MM.1S (cell line): ENCODE measurements around the gene DGCR8.
"Not testable (repeated sequence)": the region's sequence is repeated elsewhere in the genome, so short reads cannot be mapped to it uniquely, and the experiment has no call there.

ENCODE experiments used
- DNase-seq: peaks from one replicate; pipeline ENCODE4 v3.0.0-alpha.2; 2015
- H2AFZ ChIP-seq: fragments of 300-600 bp; sonication (generic); 2 replicates; pipeline ENCODE4 v1.6.0; 2016; ENCODE audit warnings: antibody characterized with exemption, low read length
- H3F3A ChIP-seq: fragments of 300-600 bp; sonication (generic); 2 replicates; pipeline ENCODE4 v1.6.1; 2016; ENCODE audit warnings: mild to moderate bottlenecking, antibody characterized with exemption, low read length, moderate library complexity, mixed read lengths; ENCODE audit not compliant: insufficient read depth
- H3K27ac ChIP-seq: fragments of 300-600 bp; sonication (generic); 2 replicates; pipeline ENCODE4 v1.5.1; 2016; ENCODE audit warnings: mild to moderate bottlenecking, low read length
- H3K27me3 ChIP-seq: fragments of 300-600 bp; sonication (generic); replicated peaks from 2 replicates; pipeline ENCODE4 v1.6.0; 2016; ENCODE audit warnings: low read length; ENCODE audit not compliant: insufficient read depth
- H3K36me3 ChIP-seq: fragments of 300-600 bp; sonication (generic); replicated peaks from 2 replicates; pipeline ENCODE4 v1.6.1; 2016; ENCODE audit warnings: mild to moderate bottlenecking, low read length, mixed read lengths; ENCODE audit not compliant: insufficient read depth
- H3K4me1 ChIP-seq: fragments of 300-600 bp; sonication (generic); 2 replicates; pipeline ENCODE4 v1.6.1; 2016; ENCODE audit warnings: low read length, mixed read lengths
- H3K4me2 ChIP-seq: fragments of 300-600 bp; sonication (generic); 2 replicates; pipeline ENCODE4 v1.6.0; 2016; ENCODE audit warnings: low read depth, low read length
- H3K4me3 ChIP-seq: fragments of 300-600 bp; sonication (generic); 2 replicates; pipeline ENCODE4 v1.5.1; 2016; ENCODE audit warnings: low read length, mixed read lengths
- H3K79me2 ChIP-seq: fragments of 300-600 bp; sonication (generic); 2 replicates; pipeline ENCODE4 v1.6.1; 2016; ENCODE audit warnings: mixed run types, low read length, mixed read lengths
- H3K9ac ChIP-seq: fragments of 300-600 bp; sonication (generic); 2 replicates; pipeline ENCODE4 v1.6.1; 2016; ENCODE audit warnings: low read length, mixed read lengths
- H3K9me2 ChIP-seq: fragments of 300-600 bp; sonication (generic); replicated peaks from 2 replicates; pipeline ENCODE4 v1.6.1; 2016; ENCODE audit warnings: mild to moderate bottlenecking, low read length, mixed read lengths; ENCODE audit not compliant: insufficient read depth
- H3K9me3 ChIP-seq: fragments of 300-600 bp; sonication (generic); replicated peaks from 2 replicates; pipeline ENCODE4 v1.6.1; 2016; ENCODE audit warnings: mild to moderate bottlenecking, low read length, mixed read lengths; ENCODE audit not compliant: insufficient read depth
- H4K20me1 ChIP-seq: fragments of 300-600 bp; sonication (generic); 2 replicates; pipeline ENCODE4 v1.6.1; 2016; ENCODE audit warnings: mild to moderate bottlenecking, low read length, moderate library complexity, mixed read lengths; ENCODE audit not compliant: insufficient read depth
- EZH2 ChIP-seq: fragments of 300-600 bp; sonication (generic); optimal IDR thresholded peaks from 2 replicates; pipeline ENCODE3; 2017; ENCODE audit warnings: low read depth, mild to moderate bottlenecking, antibody characterized with exemption, low read length, mixed read lengths
- EZH2phosphoT487 ChIP-seq: fragments of 300-600 bp; sonication (generic); IDR thresholded peaks from 2 replicates; pipeline ENCODE4 v1.6.1; 2018; ENCODE audit warnings: antibody characterized with exemption, low read length
- TF ChIP-seq, protein P1 (sequence below): fragments of 300-600 bp; sonication (generic); IDR thresholded peaks from 2 replicates; pipeline ENCODE4 v1.5.1; 2016; ENCODE audit warnings: antibody characterized with exemption, low read length, mixed read lengths

The DGCR8 gene

DNA sequence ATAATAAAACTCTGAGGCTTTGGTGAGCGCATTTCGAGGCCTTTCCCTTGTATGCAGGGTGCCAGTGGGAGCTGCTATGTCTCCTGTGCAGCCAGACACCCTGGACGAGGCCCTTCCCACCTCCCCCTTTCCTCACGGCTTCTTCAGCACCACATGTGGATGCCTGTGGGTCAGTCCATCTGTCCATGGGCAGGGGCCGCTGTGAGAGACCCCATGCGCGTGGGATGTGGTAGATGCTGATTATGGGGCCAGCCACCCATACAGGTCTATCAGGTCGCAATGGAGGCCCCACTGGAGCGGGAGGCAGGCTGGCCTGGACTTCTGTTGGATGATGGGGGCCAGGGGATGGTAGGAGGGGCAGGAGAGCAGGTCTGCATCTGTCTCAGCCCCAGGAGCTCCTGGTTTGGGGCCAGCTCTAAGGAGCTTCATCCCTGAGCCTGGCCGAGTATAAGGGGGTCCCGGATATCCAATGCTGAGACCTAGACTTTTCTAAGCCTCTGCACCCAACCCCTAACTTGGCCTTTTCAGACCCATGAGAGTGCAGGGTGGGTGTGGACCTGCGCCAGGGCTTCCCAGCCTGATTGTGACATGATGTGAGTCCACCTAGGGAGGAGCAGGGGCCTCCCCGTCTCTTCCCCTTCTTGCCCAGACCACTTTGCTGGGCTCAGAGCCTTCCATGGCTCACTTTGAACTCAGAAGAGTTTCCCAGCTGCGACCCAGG lies 14.0 kb upstream of the DGCR8 start:
- DNase-seq = no peak
- no peaks in the 10 kb centered on the region for H3K9me3 ChIP-seq
- no peak overlapping the region for H3K27ac ChIP-seq
- no peaks in the 10 kb centered on the region for H3K4me1 ChIP-seq
- H3K9me2 ChIP-seq = no peaks in the 10 kb centered on the region
- H3K27me3 ChIP-seq = no peaks in the 10 kb centered on the region
- H2AFZ ChIP-seq = no peak overlapping the region
- H3K36me3 ChIP-seq = no peaks in the 10 kb centered on the region
- no peak overlapping the region for H3K4me2 ChIP-seq
- no peak for TF ChIP-seq EZH2phosphoT487
- TF ChIP-seq EZH2 = no peak
- TF ChIP-seq, protein P1, sequence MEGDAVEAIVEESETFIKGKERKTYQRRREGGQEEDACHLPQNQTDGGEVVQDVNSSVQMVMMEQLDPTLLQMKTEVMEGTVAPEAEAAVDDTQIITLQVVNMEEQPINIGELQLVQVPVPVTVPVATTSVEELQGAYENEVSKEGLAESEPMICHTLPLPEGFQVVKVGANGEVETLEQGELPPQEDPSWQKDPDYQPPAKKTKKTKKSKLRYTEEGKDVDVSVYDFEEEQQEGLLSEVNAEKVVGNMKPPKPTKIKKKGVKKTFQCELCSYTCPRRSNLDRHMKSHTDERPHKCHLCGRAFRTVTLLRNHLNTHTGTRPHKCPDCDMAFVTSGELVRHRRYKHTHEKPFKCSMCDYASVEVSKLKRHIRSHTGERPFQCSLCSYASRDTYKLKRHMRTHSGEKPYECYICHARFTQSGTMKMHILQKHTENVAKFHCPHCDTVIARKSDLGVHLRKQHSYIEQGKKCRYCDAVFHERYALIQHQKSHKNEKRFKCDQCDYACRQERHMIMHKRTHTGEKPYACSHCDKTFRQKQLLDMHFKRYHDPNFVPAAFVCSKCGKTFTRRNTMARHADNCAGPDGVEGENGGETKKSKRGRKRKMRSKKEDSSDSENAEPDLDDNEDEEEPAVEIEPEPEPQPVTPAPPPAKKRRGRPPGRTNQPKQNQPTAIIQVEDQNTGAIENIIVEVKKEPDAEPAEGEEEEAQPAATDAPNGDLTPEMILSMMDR = no peak
- H3K9ac ChIP-seq = no peak overlapping the region
- no peaks in the 10 kb centered on the region for H3K79me2 ChIP-seq
- H3K4me3 ChIP-seq = no peak overlapping the region
- H3F3A ChIP-seq = no peaks in the 10 kb centered on the region
- no peaks in the 10 kb centered on the region for H4K20me1 ChIP-seq

DNA sequence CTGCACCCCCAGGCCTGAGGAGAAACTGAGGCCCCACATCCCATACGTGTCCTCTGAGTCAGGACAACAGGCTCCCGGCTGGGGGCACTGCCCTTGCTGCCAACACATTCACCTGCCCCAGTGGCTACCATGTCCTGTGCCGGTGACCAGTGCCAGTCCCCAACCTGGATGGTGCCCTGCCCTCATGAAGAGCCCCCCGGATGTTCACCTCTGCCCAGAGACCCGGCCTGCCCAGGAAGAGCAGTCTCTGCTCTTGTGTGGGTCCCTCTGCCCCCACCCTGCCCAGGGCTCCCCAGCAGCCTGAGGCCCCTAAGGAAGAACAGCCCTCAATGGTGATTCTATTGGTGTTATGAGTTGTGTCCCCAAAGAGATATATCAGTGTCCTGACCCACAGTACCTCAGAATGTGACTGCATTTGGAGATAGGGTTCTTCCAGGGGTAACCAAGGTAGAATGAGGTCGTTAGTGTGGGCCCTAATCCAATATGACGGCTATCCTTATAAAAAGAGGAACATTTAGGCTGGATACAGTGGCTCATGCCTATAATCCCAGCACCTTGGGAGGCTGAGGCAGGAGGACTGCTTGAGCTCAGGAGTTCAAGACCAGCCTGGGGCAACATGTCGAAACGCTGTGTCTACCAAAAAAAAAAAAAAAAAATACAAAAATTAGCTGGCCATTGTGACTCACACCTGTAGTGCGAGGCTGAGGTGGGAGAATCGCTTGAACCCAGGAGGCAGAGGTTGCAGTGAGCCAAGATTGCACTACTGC lies 13.2 kb upstream of the DGCR8 start:
- H3K79me2 ChIP-seq = no peaks in the 10 kb centered on the region
- no peaks in the 10 kb centered on the region for H3K27me3 ChIP-seq
- no peaks in the 10 kb centered on the region for H3K4me1 ChIP-seq
- H3K9ac ChIP-seq = no peak overlapping the region
- no peak overlapping the region for H3K4me2 ChIP-seq
- H4K20me1 ChIP-seq = no peaks in the 10 kb centered on the region
- no peaks in the 10 kb centered on the region for H3K36me3 ChIP-seq
- H3K9me3 ChIP-seq = no peaks in the 10 kb centered on the region
- H2AFZ ChIP-seq = no peak overlapping the region
- H3F3A ChIP-seq = no peaks in the 10 kb centered on the region
- no peak for TF ChIP-seq EZH2
- TF ChIP-seq, protein P1 = no peak
- TF ChIP-seq EZH2phosphoT487 = no peak
- no peaks in the 10 kb centered on the region for H3K9me2 ChIP-seq
- H3K4me3 ChIP-seq = no peak overlapping the region
- DNase-seq = no peak
- no peak overlapping the region for H3K27ac ChIP-seq

- not testable (repeated sequence) for H3K4me3 ChIP-seq, H3K9me2 ChIP-seq, H3K4me1 ChIP-seq, H3K79me2 ChIP-seq, H3K9ac ChIP-seq, H3K4me2 ChIP-seq, H3F3A ChIP-seq, H4K20me1 ChIP-seq, H3K27ac ChIP-seq, H2AFZ ChIP-seq, H3K9me3 ChIP-seq, H3K36me3 ChIP-seq, DNase-seq, H3K27me3 ChIP-seq
These were observed 12.7 kb upstream of the DGCR8 start for GRCh38 chr22:20067384-20067682.

DNA sequence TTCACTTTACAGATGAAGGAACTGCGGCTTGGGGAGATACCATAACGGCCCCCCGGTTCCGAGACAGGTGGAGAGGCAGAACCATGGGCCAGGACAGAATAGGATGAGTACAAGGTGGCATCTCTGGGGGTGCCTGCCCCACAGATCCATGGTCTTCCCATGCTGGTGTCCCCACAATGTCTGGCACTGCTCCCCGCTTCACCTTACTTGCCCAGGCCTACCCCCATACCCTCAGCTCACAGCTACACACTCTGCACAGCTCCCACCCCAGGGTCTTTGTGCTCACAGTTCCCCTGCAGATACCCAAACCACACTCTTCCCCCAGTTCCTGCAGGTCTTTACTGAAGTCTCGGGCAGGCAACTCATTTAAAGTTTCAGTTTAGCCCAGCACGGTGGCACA lies 11.4 kb upstream of the DGCR8 start:
- H3K9me3 ChIP-seq = no peaks in the 10 kb centered on the region
- H3K4me2 ChIP-seq = no peak overlapping the region
- no peak overlapping the region for H3K4me3 ChIP-seq
- H3K79me2 ChIP-seq = no peaks in the 10 kb centered on the region
- no peak overlapping the region for H3K9ac ChIP-seq
- no peaks in the 10 kb centered on the region for H3K27me3 ChIP-seq
- no peaks in the 10 kb centered on the region for H3F3A ChIP-seq
- H2AFZ ChIP-seq = no peak overlapping the region
- H3K9me2 ChIP-seq = no peaks in the 10 kb centered on the region
- H3K27ac ChIP-seq = no peak overlapping the region
- no peaks in the 10 kb centered on the region for H3K36me3 ChIP-seq
- TF ChIP-seq EZH2 (no peak), EZH2phosphoT487 (no peak)
- TF ChIP-seq, protein P1 = no peak
- no peaks in the 10 kb centered on the region for H3K4me1 ChIP-seq
- DNase-seq = no peak
- no peaks in the 10 kb centered on the region for H4K20me1 ChIP-seq
